B cell (primary cell): ENCODE data around the gene KCNH6. TPM values are rescaled to one million over a fixed set of nuclear protein-coding genes. Genes with fewer than 3 reads are reported as not detected.

Experiments
- ATAC-seq: fragments of 200-7000 bp; cut with Tn5 transposase; one replicate; pipeline ENCODE4 v1.10.0; 2021; ENCODE audit warnings: low read depth, mild to moderate bottlenecking, moderate number of reproducible peaks, moderate library complexity
- CTCF ChIA-PET: fragments of 350-600 bp; sonication (Branson Sonifier 250); formaldehyde crosslinking; loops from one replicate; lab custom pipeline; 2021; ENCODE audit warnings: antibody characterized with exemption, inconsistent platforms; lab: Charles Lee
- POLR2A ChIA-PET: fragments of 350-600 bp; sonication (Branson Sonifier 250); formaldehyde crosslinking; loops from one replicate; lab custom pipeline; 2021; ENCODE audit warnings: antibody characterized with exemption; lab: Charles Lee
- DNase-seq: peaks from one replicate; pipeline ENCODE4 v3.0.0; 2013
- H2AFZ ChIP-seq: 2 replicates; pipeline ENCODE4 v1.6.1; 2012; ENCODE audit warnings: mild to moderate bottlenecking, low read depth, low read length; ENCODE audit not compliant: insufficient read depth, poor library complexity, severe bottlenecking
- H3K27ac ChIP-seq, 2 donors: 1 replicate in 1 of 2; 2 replicates in 1 of 2; pipeline ENCODE4 v1.5.1; 2012 to 2013; ENCODE audit warnings: low read length in 2 of 2, mild to moderate bottlenecking in 2 of 2, moderate library complexity in 1 of 2
- H3K27me3 ChIP-seq, 4 experiments: fragments of 200-600 bp in 1 of 4; sonication (generic) in 1 of 4; replicated peaks in 1 of 4; 1 replicate in 2 of 4; 2 replicates in 2 of 4; pipeline versions ENCODE4 v1.6.1 to v1.7.0; 2013 to 2016; ENCODE audit warnings: low read length in 3 of 4, mild to moderate bottlenecking in 2 of 4, mixed read lengths in 1 of 4, moderate library complexity in 1 of 4; ENCODE audit not compliant: insufficient read depth in 4 of 4, control insufficient read depth in 3 of 4; ENCODE audit errors: control extremely low read depth in 1 of 4
- H3K36me3 ChIP-seq, 2 experiments: replicated peaks in 1 of 2; 1 replicate in 1 of 2; 2 replicates in 1 of 2; pipeline versions ENCODE4 v1.6.1 to v1.7.1; 2013; ENCODE audit warnings: low read length in 1 of 2; ENCODE audit not compliant: insufficient read depth in 2 of 2, control insufficient read depth in 1 of 2; ENCODE audit errors: control extremely low read depth in 1 of 2, extremely low read depth in 1 of 2
- H3K4me1 ChIP-seq, 2 donors: fragments of 200-600 bp in 1 of 2; sonication (generic) in 1 of 2; 1 replicate in 1 of 2; 2 replicates in 1 of 2; pipeline versions ENCODE4 v1.5.1 to v1.6.1; 2013 to 2017; ENCODE audit warnings: low read length in 2 of 2; ENCODE audit not compliant: control insufficient read depth in 2 of 2, insufficient read depth in 2 of 2
- H3K4me2 ChIP-seq: replicated peaks from 2 replicates; pipeline ENCODE3; 2012; ENCODE audit warnings: mild to moderate bottlenecking, low read depth, low read length; ENCODE audit not compliant: poor library complexity, severe bottlenecking
- H3K4me3 ChIP-seq, 5 experiments: fragments of 200-600 bp in 1 of 5; sonication (generic) in 1 of 5; 1 replicate in 3 of 5; 2 replicates in 2 of 5; pipeline versions ENCODE4 v1.5.1 to v1.7.0; 2011 to 2016; ENCODE audit warnings: low read length in 4 of 5, mild to moderate bottlenecking in 4 of 5, low read depth in 2 of 5, control low read depth in 1 of 5, moderate library complexity in 1 of 5; ENCODE audit not compliant: insufficient read depth in 1 of 5; ENCODE audit errors: control extremely low read depth in 1 of 5, extremely low read depth in 1 of 5
- H3K79me2 ChIP-seq: fragments of 200-600 bp; sonication (generic); one replicate; pipeline ENCODE4 v1.6.0; 2016; ENCODE audit warnings: low read length; ENCODE audit not compliant: control insufficient read depth, insufficient read depth
- H3K9ac ChIP-seq: fragments of 200-600 bp; sonication (generic); 2 replicates; pipeline ENCODE4 v1.6.1; 2017; ENCODE audit warnings: mild to moderate bottlenecking, low read length, moderate library complexity
- H3K9me3 ChIP-seq, 3 donors: one replicate each; pipeline versions ENCODE4 v1.6.1 to v1.7.1; 2013; ENCODE audit warnings: low read length in 2 of 3; ENCODE audit not compliant: control insufficient read depth in 2 of 3, insufficient read depth in 1 of 3; ENCODE audit errors: control extremely low read depth in 1 of 3
- H4K20me1 ChIP-seq: 2 replicates; pipeline ENCODE4 v1.6.0; 2012; ENCODE audit warnings: mild to moderate bottlenecking, low read length; ENCODE audit not compliant: insufficient read depth, control insufficient read depth, poor library complexity, severe bottlenecking
- H3K27ac Mint-ChIP-seq: one replicate; pipeline ENCODE4 v1.8.0; 2021; ENCODE audit warnings: mixed read lengths
- H3K27me3 Mint-ChIP-seq: one replicate; pipeline ENCODE4 v1.8.0; 2021; ENCODE audit warnings: mixed read lengths
- H3K4me1 Mint-ChIP-seq: one replicate; pipeline ENCODE4 v1.8.0; 2021; ENCODE audit warnings: mixed read lengths
- H3K4me3 Mint-ChIP-seq: one replicate; pipeline ENCODE4 v1.8.0; 2021; ENCODE audit warnings: mixed read lengths
- H3K9me3 Mint-ChIP-seq: one replicate; pipeline ENCODE4 v1.8.0; 2022; ENCODE audit warnings: mixed read lengths; ENCODE audit not compliant: insufficient read depth
- CTCF ChIP-seq: fragments of 200-600 bp; IDR thresholded peaks from one replicate; pipeline ENCODE4 v1.8.0; 2022; ENCODE audit warnings: antibody characterized with exemption, mild to moderate bottlenecking
- EZH2 ChIP-seq: IDR thresholded peaks from 2 replicates; pipeline ENCODE4 v1.6.1; 2012; ENCODE audit warnings: borderline replicate concordance, low read depth, mild to moderate bottlenecking, moderate library complexity, low read length; ENCODE audit not compliant: insufficient read depth, poor library complexity, severe bottlenecking
- WGBS: methylation state at CpG from one replicate; pipeline ENCODE4 v1.1.5; 2013; ENCODE audit warnings: missing lambda C conversion rate; ENCODE audit not compliant: insufficient coverage; 5-methylcytosine and 5-hydroxymethylcytosine counted together
- intact Hi-C: fragments of 100-400 bp; cut with micrococcal nuclease; formaldehyde crosslinking; loops from one replicate; pipeline ENCODE4 v1.10.0; 2022
- polyA plus RNA-seq: library from polyadenylated mRNA; depleted of rRNA; stranded (reverse); fragments of >200 nt; gene quantifications from 2 replicates; pipeline ENCODE4 v1.2.3, GENCODE V29; 2012
- total RNA-seq, 2 donors: library from RNA; stranded (reverse); fragments of 120-200 nt in 1 of 2; gene quantifications; 1 replicate in 1 of 2; 2 replicates in 1 of 2; pipeline versions ENCODE4 v1.2.3 to v1.2.4, GENCODE V29; 2013 to 2022

KCNH6 gene
- total and polyA plus RNA-seq, 2 donors (not counting 1 experiment from before 2014, with no cell fraction given) = not detected

DNA sequence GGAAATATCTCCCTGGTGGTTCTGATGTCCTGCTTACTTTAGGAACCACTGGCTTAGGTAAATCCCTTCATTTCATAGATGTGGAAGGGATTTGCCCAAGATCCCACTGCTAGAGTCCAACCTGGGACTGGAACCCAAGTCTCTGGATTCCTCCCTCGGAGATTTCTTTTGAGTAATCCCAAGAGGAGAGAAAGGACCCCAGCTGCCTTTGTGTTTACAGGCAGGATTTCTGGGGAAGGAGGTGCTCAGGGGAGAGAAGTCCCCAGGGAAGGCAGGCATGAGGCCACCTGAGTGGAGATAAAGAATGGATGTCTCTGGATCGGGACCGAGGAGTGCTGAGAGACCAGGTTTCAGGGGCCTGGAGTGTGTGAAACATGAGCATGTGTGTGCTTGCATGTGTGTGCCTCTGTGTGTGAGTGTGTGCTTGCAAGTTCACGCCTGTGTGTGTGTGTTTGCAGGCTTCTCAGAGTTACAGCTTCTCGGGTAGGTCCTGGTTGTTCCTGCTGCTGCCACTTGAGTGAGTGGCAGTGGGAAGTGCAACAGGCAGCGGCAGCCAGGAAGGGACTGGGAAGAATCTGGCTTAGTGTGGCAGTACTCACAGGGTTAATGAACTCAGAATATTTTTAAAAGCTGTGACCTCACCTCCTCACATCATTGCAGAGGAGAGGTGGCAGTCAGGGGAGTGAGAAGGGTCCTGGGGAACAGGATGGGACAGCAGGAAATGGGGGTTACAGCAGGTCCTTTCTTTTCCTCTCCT lies 2.2 kb downstream of the KCNH6 start:
- CTCF ChIA-PET = interaction anchor here (0.7 kb wide), 1 partner anchor 23 kb away, joined by 3 read pairs; no protein-coding TSS in a partner anchor
- no peak overlapping the region for H3K4me2 ChIP-seq
- intact Hi-C loops = no loop called here
- H3K4me3 Mint-ChIP-seq = no peak overlapping the region
- H4K20me1 ChIP-seq = no peaks in the 10 kb centered on the region
- H2AFZ ChIP-seq = no peak overlapping the region
- 73% methylated on average over 6 of the region's 6 CpGs for WGBS
- TF ChIP-seq CTCF = no peak
- TF ChIP-seq EZH2 = no peak
- no peak overlapping the region for H3K4me3 ChIP-seq
- peaks cover 0 to 20% (median 12%) of the 10 kb centered on the region in 4 experiments for H3K27me3 ChIP-seq
- H3K27ac Mint-ChIP-seq = no peak overlapping the region
- peaks cover 5% of the 10 kb centered on the region for H3K4me1 Mint-ChIP-seq
- DNase-seq = no peak
- H3K9me3 ChIP-seq = peaks cover 0 to 19% (median 0%) of the 10 kb centered on the region in 3 donors
- no peaks in the 10 kb centered on the region for H3K36me3 ChIP-seq
- peaks cover 3 to 4% of the 10 kb centered on the region in 2 donors for H3K4me1 ChIP-seq
- no peaks in the 10 kb centered on the region for H3K9me3 Mint-ChIP-seq
- POLR2A ChIA-PET = no interaction called here
- no peak overlapping the region for H3K27ac ChIP-seq
- peaks cover 38% of the 10 kb centered on the region for H3K27me3 Mint-ChIP-seq
- ATAC-seq = no peak
- H3K9ac ChIP-seq = no peak overlapping the region
- no peaks in the 10 kb centered on the region for H3K79me2 ChIP-seq

DNA sequence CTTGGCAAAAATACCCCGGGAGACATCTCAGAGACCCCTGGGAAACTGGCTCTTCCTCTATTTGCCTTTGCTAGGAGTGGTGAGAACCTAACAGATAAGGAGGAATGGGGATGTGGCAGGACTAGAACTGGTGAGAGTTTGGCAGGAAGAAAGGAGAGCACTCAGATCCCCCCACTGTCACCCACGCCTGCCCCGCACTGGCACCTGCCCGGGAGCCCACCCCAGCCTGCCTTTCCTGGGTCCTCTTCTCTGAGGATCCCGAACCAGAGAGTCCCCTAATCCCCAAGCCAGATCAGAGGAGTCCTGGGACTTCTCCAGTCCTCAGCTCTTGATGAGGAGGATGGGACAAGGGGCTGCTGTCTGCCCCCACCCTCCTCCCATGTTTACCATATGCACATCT lies 3.7 kb downstream of the KCNH6 start:
- no peak overlapping the region for H3K27ac ChIP-seq
- H3K4me3 ChIP-seq = no peak overlapping the region
- H2AFZ ChIP-seq = no peak overlapping the region
- H3K4me3 Mint-ChIP-seq = no peak overlapping the region
- intact Hi-C loops = no loop called here
- H4K20me1 ChIP-seq = no peaks in the 10 kb centered on the region
- peaks cover 27% of the 10 kb centered on the region for H3K27me3 Mint-ChIP-seq
- ATAC-seq (no peak), DNase-seq (no peak)
- no peaks in the 10 kb centered on the region for H3K9me3 Mint-ChIP-seq
- H3K36me3 ChIP-seq = no peaks in the 10 kb centered on the region
- POLR2A ChIA-PET = no interaction called here
- no peak overlapping the region for H3K4me2 ChIP-seq
- no peak overlapping the region for H3K27ac Mint-ChIP-seq
- peaks cover 5% of the 10 kb centered on the region for H3K4me1 Mint-ChIP-seq
- peaks cover 0 to 13% (median 0%) of the 10 kb centered on the region in 3 donors for H3K9me3 ChIP-seq
- no peak for TF ChIP-seq CTCF
- no peak for TF ChIP-seq EZH2
- H3K4me1 ChIP-seq = peaks cover 3 to 4% of the 10 kb centered on the region in 2 donors
- no CpG with 5 or more reads among the region's 5 CpGs for WGBS
- CTCF ChIA-PET = no interaction called here
- H3K9ac ChIP-seq = no peak overlapping the region
- H3K27me3 ChIP-seq = peaks cover 0 to 20% (median 12%) of the 10 kb centered on the region in 4 experiments
- H3K79me2 ChIP-seq = no peaks in the 10 kb centered on the region
